NOMO-1 treated with DMSO at 0.1 percent for 48 hours (cell line): Measurements from ENCODE around the gene CTRB1.

ENCODE experiments used
- DNase-seq: peaks from one replicate; lab custom pipeline; 2025; ENCODE audit not compliant: unreplicated experiment; lab: John Stamatoyannopoulos, UW

CTRB1 gene

GRCh38 chr16:75252946-75253911 lies 34.4 kb downstream of the CTRB1 start:
- DNase-seq = no peak

GRCh38 chr16:75254359-75254837 lies 35.6 kb downstream of the CTRB1 start:
- DNase-seq = no peak

- no peak for DNase-seq
Observed at GRCh38 chr16:75256059-75256571, 37.3 kb downstream of the CTRB1 start.

- DNase-seq = no peak
Observed at GRCh38 chr16:75256696-75257343, 38.0 kb downstream of the CTRB1 start.

- no peak for DNase-seq
Observed at GRCh38 chr16:75257886-75258806, 39.4 kb downstream of the CTRB1 start.

GRCh38 chr16:75258807-75259141 lies 40.0 kb downstream of the CTRB1 start:
- DNase-seq = no peak

- DNase-seq = no peak
Observed at GRCh38 chr16:75260851-75261589, 42.2 kb downstream of the CTRB1 start.

- DNase-seq = no peak
Observed at GRCh38 chr16:75261590-75262078, 42.8 kb downstream of the CTRB1 start.

- DNase-seq = no peak
Observed at GRCh38 chr16:75262104-75262799, 43.5 kb downstream of the CTRB1 start.

- DNase-seq = no peak
Observed at GRCh38 chr16:75262800-75263127, 44.0 kb downstream of the CTRB1 start.

- no peak for DNase-seq
Observed at GRCh38 chr16:75263291-75263962, 44.6 kb downstream of the CTRB1 start.

GRCh38 chr16:75263963-75264445 lies 45.2 kb downstream of the CTRB1 start:
- DNase-seq = no peak

GRCh38 chr16:75264457-75264998 lies 45.7 kb downstream of the CTRB1 start:
- DNase-seq = no peak

GRCh38 chr16:75264999-75265910 lies 46.5 kb downstream of the CTRB1 start:
- DNase-seq = no peak

- DNase-seq = no peak
Observed at GRCh38 chr16:75265911-75266701, 47.3 kb downstream of the CTRB1 start.

- no peak for DNase-seq
Observed at GRCh38 chr16:75266738-75267630, 48.2 kb downstream of the CTRB1 start.
